WTC11 (cell line): ENCODE results near the gene IQCK.

Source experiments
- CREB1 ChIP-seq: sonication (generic); formaldehyde crosslinking; IDR thresholded peaks from 2 replicates; pipeline ENCODE4 v1.8.0; 2023; ENCODE audit warnings: mild to moderate bottlenecking, missing genetic modification reagents
- CTCF ChIP-seq: fragments of 200-600 bp; IDR thresholded peaks from 2 replicates; pipeline ENCODE4 v1.8.0; 2022; ENCODE audit warnings: antibody characterized with exemption
- FOXP1 ChIP-seq: sonication (generic); formaldehyde crosslinking; IDR thresholded peaks from 2 replicates; pipeline ENCODE4 v1.8.0; 2022; ENCODE audit warnings: missing genetic modification reagents, mild to moderate bottlenecking, moderate library complexity, borderline replicate concordance
- GABPB1 ChIP-seq: sonication (generic); formaldehyde crosslinking; IDR thresholded peaks from 2 replicates; pipeline ENCODE4 v1.8.1; 2023; ENCODE audit warnings: mild to moderate bottlenecking, missing genetic modification reagents
- NR3C1 ChIP-seq: sonication (generic); formaldehyde crosslinking; conservative IDR thresholded peaks from 2 replicates; pipeline ENCODE4 v1.8.1; 2023; ENCODE audit warnings: low read depth, mild to moderate bottlenecking, missing genetic modification reagents
- PREB ChIP-seq: sonication (generic); formaldehyde crosslinking; IDR thresholded peaks from 2 replicates; pipeline ENCODE4 v1.8.1; 2022; ENCODE audit warnings: mild to moderate bottlenecking, missing genetic modification reagents, moderate library complexity, borderline replicate concordance
- PRRX2 ChIP-seq: fragments of 250-450 bp; sonication (Bioruptor Pico); IDR thresholded peaks from 2 replicates; pipeline ENCODE4 v1.8.0; 2021; ENCODE audit warnings: mild to moderate bottlenecking
- TEAD4 ChIP-seq: sonication (generic); formaldehyde crosslinking; IDR thresholded peaks from 2 replicates; pipeline ENCODE4 v1.8.0; 2022; ENCODE audit warnings: mild to moderate bottlenecking, missing genetic modification reagents
- ZBTB43 ChIP-seq: sonication (generic); formaldehyde crosslinking; IDR thresholded peaks from 2 replicates; pipeline ENCODE4 v1.8.1; 2023; ENCODE audit warnings: mild to moderate bottlenecking, missing genetic modification reagents
- ZNF425 ChIP-seq: fragments of 250-450 bp; sonication (Bioruptor Pico); conservative IDR thresholded peaks from 2 replicates; pipeline ENCODE4 v1.9.0; 2021; ENCODE audit warnings: mild to moderate bottlenecking
- TF ChIP-seq, protein P1 (sequence below): sonication (generic); formaldehyde crosslinking; IDR thresholded peaks from 2 replicates; pipeline ENCODE4 v1.8.0; 2022; ENCODE audit warnings: mild to moderate bottlenecking, missing genetic modification reagents
- TF ChIP-seq, protein P2 (sequence below): sonication (generic); formaldehyde crosslinking; IDR thresholded peaks from 2 replicates; pipeline ENCODE4 v1.8.0; 2022; ENCODE audit warnings: mild to moderate bottlenecking, missing genetic modification reagents
- TF ChIP-seq, protein P3 (sequence below): sonication (generic); formaldehyde crosslinking; conservative IDR thresholded peaks from 2 replicates; pipeline ENCODE4 v1.8.1; 2022; ENCODE audit warnings: mild to moderate bottlenecking, missing genetic modification reagents

- TF ChIP-seq, protein P1, sequence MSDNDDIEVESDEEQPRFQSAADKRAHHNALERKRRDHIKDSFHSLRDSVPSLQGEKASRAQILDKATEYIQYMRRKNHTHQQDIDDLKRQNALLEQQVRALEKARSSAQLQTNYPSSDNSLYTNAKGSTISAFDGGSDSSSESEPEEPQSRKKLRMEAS (CRISPR knock-in tag), result no peak
- TF ChIP-seq CTCF (no peak), CREB1 (no peak), TEAD4 (CRISPR knock-in tag) (no peak), ZNF425 (no peak), FOXP1 (CRISPR knock-in tag) (no peak), PRRX2 (CRISPR knock-in tag) (no peak), PREB (no peak), NR3C1 (CRISPR knock-in tag) (no peak), ZBTB43 (CRISPR knock-in tag) (no peak), GABPB1 (CRISPR knock-in tag) (no peak)
- TF ChIP-seq, protein P2, sequence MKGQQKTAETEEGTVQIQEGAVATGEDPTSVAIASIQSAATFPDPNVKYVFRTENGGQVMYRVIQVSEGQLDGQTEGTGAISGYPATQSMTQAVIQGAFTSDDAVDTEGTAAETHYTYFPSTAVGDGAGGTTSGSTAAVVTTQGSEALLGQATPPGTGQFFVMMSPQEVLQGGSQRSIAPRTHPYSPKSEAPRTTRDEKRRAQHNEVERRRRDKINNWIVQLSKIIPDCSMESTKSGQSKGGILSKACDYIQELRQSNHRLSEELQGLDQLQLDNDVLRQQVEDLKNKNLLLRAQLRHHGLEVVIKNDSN (CRISPR knock-in tag), result no peak
- TF ChIP-seq, protein P3, sequence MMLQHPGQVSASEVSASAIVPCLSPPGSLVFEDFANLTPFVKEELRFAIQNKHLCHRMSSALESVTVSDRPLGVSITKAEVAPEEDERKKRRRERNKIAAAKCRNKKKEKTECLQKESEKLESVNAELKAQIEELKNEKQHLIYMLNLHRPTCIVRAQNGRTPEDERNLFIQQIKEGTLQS (CRISPR knock-in tag), result no peak
Observed at GRCh38 chr16:19689342-19689741, 28.7 kb upstream of the IQCK start.
